Caco-2 (cell line): Measurements from ENCODE around the gene DLG1. TPM values are rescaled to one million over a fixed set of nuclear protein-coding genes. Genes with fewer than 3 reads are reported as not detected.

Experiments used
- BruUV-seq: library from RNA; stranded (reverse); fragments of 400-500 nt; replicated peaks from 2 replicates; lab custom pipeline; 2021; lab: Mats Ljungman, UMichigan
- CTCF ChIA-PET: fragments of 300-600 bp; sonication (Branson Sonifier 250); formaldehyde crosslinking; loops from one replicate; lab custom pipeline; 2022; ENCODE audit warnings: antibody characterized with exemption; lab: Charles Lee
- POLR2A ChIA-PET: fragments of 300-600 bp; sonication (Branson Sonifier 250); formaldehyde crosslinking; loops from one replicate; lab custom pipeline; 2022; ENCODE audit warnings: antibody characterized with exemption; lab: Charles Lee
- DNase-seq, 2 experiments: peaks; one replicate each; pipeline versions ENCODE4 v3.0.0 to v3.0.0-alpha.2; 2020 to 2022
- H3K27me3 ChIP-seq: replicated peaks from 2 replicates; pipeline ENCODE4 v1.6.0; 2011; ENCODE audit warnings: low read length; ENCODE audit not compliant: control insufficient read depth, insufficient read depth
- H3K36me3 ChIP-seq: 2 replicates; pipeline ENCODE4 v1.5.1; 2011; ENCODE audit warnings: low read length; ENCODE audit not compliant: control insufficient read depth, insufficient read depth
- H3K4me1 ChIP-seq: fragments of 250-450 bp; sonication (Bioruptor Pico); 2 replicates; pipeline ENCODE4 v1.5.1; 2020; ENCODE audit warnings: mild to moderate bottlenecking
- H3K4me3 ChIP-seq: 2 replicates; pipeline ENCODE4 v1.5.1; 2011; ENCODE audit warnings: low read depth, mild to moderate bottlenecking, control low read depth, low read length
- H3K9me3 ChIP-seq: fragments of 250-450 bp; sonication (Bioruptor Pico); 2 replicates; pipeline ENCODE4 v1.5.1; 2020; ENCODE audit warnings: mild to moderate bottlenecking, moderate library complexity
- H3K27ac Mint-ChIP-seq: one replicate; pipeline ENCODE4 v1.8.0; 2022; ENCODE audit warnings: mixed read lengths; ENCODE audit not compliant: unreplicated experiment
- H3K27me3 Mint-ChIP-seq: one replicate; pipeline ENCODE4 v1.8.0; 2022; ENCODE audit warnings: mixed read lengths; ENCODE audit not compliant: insufficient read depth, unreplicated experiment
- H3K36me3 Mint-ChIP-seq: one replicate; pipeline ENCODE4 v1.8.0; 2022; ENCODE audit warnings: mild to moderate bottlenecking, mixed read lengths; ENCODE audit not compliant: insufficient read depth, unreplicated experiment
- H3K4me1 Mint-ChIP-seq: one replicate; pipeline ENCODE4 v1.8.0; 2022; ENCODE audit warnings: low read depth, mixed read lengths; ENCODE audit not compliant: unreplicated experiment
- H3K4me3 Mint-ChIP-seq: one replicate; pipeline ENCODE4 v1.8.0; 2022; ENCODE audit warnings: mild to moderate bottlenecking, moderate library complexity, mixed read lengths; ENCODE audit not compliant: unreplicated experiment
- H3K9me3 Mint-ChIP-seq: one replicate; pipeline ENCODE4 v1.8.0; 2022; ENCODE audit warnings: mixed read lengths; ENCODE audit not compliant: unreplicated experiment
- intact Hi-C: fragments of 100-400 bp; cut with micrococcal nuclease; formaldehyde crosslinking; loops from one replicate; pipeline ENCODE4 v1.10.0; 2022; ENCODE audit not compliant: unreplicated experiment
- total RNA-seq: library from RNA; stranded (reverse); gene quantifications from 2 replicates; pipeline ENCODE4 v1.2.3, GENCODE V29; 2022
- TF ChIP-seq, protein P1 (sequence below), 2 experiments: fragments of 200-600 bp in 1 of 2; IDR thresholded peaks; 1 replicate in 1 of 2; 2 replicates in 1 of 2; pipeline versions ENCODE4 v1.5.1 to v1.8.0; 2011 to 2022; ENCODE audit warnings: antibody characterized with exemption in 1 of 2, control low read depth in 1 of 2, inconsistent platforms in 1 of 2, low read depth in 1 of 2, low read length in 1 of 2, mild to moderate bottlenecking in 1 of 2, moderate library complexity in 1 of 2; ENCODE audit not compliant: insufficient read depth in 1 of 2, severe bottlenecking in 1 of 2, unreplicated experiment in 1 of 2

Gene DLG1
- total RNA-seq, 1 experiment from 2014 or later, result 167 TPM

DNA sequence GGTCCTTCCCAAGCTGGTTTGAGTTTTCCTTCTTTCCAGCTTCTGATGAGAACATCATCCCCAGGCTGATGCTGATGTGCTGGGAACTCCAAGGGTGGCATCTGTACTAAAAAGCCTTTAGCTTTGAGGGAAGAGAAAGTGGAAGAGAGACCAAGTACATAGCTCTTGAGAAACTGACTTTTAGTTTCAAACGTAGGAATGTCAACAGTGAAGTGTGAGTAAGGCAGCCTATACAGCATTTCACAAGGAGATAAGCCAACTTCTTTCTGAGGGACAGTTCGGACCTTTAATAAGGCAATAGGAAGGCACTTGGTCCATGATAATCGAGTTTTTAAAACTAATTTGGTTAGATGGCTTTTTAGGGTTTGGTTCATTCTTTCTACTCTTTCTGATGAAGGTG, 53.7 kb downstream of the DLG1 start:
- Mint-ChIP-seq H3K4me1 (peaks cover 10% of the 10 kb centered on the region), H3K9me3 (peaks cover 46% of the 10 kb centered on the region), H3K36me3 (peaks cover 96% of the 10 kb centered on the region), H3K4me3 (no peak overlapping the region), H3K27me3 (no peaks in the 10 kb centered on the region), H3K27ac (no peak overlapping the region)
- H3K4me1 ChIP-seq, result no peaks in the 10 kb centered on the region
- ChIA-PET CTCF (no interaction called here), POLR2A (no interaction called here)
- no peak for DNase-seq
- TF ChIP-seq, protein P1, sequence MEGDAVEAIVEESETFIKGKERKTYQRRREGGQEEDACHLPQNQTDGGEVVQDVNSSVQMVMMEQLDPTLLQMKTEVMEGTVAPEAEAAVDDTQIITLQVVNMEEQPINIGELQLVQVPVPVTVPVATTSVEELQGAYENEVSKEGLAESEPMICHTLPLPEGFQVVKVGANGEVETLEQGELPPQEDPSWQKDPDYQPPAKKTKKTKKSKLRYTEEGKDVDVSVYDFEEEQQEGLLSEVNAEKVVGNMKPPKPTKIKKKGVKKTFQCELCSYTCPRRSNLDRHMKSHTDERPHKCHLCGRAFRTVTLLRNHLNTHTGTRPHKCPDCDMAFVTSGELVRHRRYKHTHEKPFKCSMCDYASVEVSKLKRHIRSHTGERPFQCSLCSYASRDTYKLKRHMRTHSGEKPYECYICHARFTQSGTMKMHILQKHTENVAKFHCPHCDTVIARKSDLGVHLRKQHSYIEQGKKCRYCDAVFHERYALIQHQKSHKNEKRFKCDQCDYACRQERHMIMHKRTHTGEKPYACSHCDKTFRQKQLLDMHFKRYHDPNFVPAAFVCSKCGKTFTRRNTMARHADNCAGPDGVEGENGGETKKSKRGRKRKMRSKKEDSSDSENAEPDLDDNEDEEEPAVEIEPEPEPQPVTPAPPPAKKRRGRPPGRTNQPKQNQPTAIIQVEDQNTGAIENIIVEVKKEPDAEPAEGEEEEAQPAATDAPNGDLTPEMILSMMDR (IDR thresholded peaks at IDR 0.05; ENCODE audit: insufficient read depth in 1 of 2, low read depth in 1 of 2, low read length in 1 of 2, severe bottlenecking in 1 of 2, unreplicated experiment in 1 of 2), result no peak
- no TSS peak for BruUV-seq
- intact Hi-C loops, result no loop called here
- H3K36me3 ChIP-seq, result peaks cover 3% of the 10 kb centered on the region
- H3K4me3 ChIP-seq, result no peak overlapping the region
- H3K9me3 ChIP-seq, result peaks cover 37% of the 10 kb centered on the region
- H3K27me3 ChIP-seq, result no peaks in the 10 kb centered on the region

DNA sequence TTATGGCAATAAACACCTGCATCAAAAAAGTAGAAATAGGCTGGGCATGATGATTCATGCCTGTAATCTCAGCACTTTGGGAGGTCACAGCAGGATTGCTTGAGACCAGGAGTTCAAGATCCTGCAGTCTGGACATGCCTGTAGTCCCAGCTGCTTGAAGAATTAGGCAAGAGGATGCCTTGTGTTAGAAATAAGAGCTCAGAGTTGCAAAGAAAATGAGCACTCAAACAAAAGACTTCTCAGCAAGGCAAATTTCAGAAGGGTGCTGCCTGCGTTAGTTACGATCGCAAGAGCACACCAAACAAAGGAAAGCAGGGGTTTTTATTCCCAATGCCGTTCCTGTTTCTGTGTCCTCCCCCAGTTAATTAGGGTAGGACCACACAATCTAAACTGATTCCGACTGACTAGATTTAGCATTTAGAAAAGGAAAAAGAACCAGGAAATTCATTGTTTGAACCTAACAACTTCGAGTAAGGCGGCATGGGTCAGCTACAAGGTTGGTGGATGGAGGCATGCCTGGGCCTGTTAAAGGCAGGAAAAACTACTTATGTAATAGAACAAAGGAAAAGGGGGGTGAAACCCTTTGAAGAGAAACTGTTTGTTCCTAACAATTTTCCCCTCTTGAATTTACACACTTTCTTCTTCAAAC, 55.5 kb downstream of the DLG1 start:
- no TSS peak for BruUV-seq
- peaks cover 80% of the 10 kb centered on the region for H3K36me3 Mint-ChIP-seq
- peaks cover 3% of the 10 kb centered on the region for H3K36me3 ChIP-seq
- no peak for DNase-seq
- ChIA-PET POLR2A (no interaction called here), CTCF (no interaction called here)
- intact Hi-C loops, result no loop called here
- no peaks in the 10 kb centered on the region for H3K4me1 ChIP-seq
- H3K4me1 Mint-ChIP-seq, result peaks cover 19% of the 10 kb centered on the region
- H3K27ac Mint-ChIP-seq, result no peak overlapping the region
- no peaks in the 10 kb centered on the region for H3K27me3 ChIP-seq
- peaks cover 59% of the 10 kb centered on the region for H3K9me3 Mint-ChIP-seq
- H3K9me3 ChIP-seq, result peaks cover 23% of the 10 kb centered on the region
- TF ChIP-seq, protein P1 (IDR thresholded peaks at IDR 0.05; ENCODE audit: insufficient read depth in 1 of 2, low read depth in 1 of 2, low read length in 1 of 2, severe bottlenecking in 1 of 2, unreplicated experiment in 1 of 2), result no peak
- H3K4me3 Mint-ChIP-seq, result no peak overlapping the region
- no peak overlapping the region for H3K4me3 ChIP-seq
- no peaks in the 10 kb centered on the region for H3K27me3 Mint-ChIP-seq

DNA sequence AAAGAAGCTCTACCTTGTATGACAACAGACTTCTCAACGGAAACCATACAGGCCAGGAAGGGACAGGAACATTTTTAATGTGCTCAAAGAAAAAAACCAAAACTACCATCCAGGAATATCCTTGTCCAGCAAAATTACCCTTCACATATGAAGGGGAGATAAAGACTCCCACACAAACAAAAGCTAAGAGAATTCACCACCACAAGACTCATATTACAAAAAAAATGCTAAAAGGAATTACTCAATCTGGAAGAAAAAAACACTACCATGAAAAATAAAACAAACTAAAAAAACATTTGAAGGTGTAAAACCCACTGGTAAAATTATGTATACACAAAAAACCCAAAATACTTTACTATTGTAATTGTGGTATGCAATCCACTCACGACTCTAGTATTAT, 57.2 kb downstream of the DLG1 start:
- no peak overlapping the region for H3K27ac Mint-ChIP-seq
- H3K4me1 Mint-ChIP-seq, result peaks cover 25% of the 10 kb centered on the region
- H3K4me3 Mint-ChIP-seq, result no peak overlapping the region
- no peak overlapping the region for H3K4me3 ChIP-seq
- peaks cover 8% of the 10 kb centered on the region; the same call in 1 of the 2 replicates for H3K4me1 ChIP-seq
- TF ChIP-seq, protein P1 (IDR thresholded peaks at IDR 0.05; ENCODE audit: insufficient read depth in 1 of 2, low read depth in 1 of 2, low read length in 1 of 2, severe bottlenecking in 1 of 2, unreplicated experiment in 1 of 2), result no peak
- H3K36me3 ChIP-seq, result peaks cover 3% of the 10 kb centered on the region
- BruUV-seq, result no TSS peak
- ChIA-PET CTCF (no interaction called here), POLR2A (no interaction called here)
- intact Hi-C loops, result no loop called here
- H3K36me3 Mint-ChIP-seq, result peaks cover 77% of the 10 kb centered on the region
- no peaks in the 10 kb centered on the region for H3K27me3 ChIP-seq
- no peaks in the 10 kb centered on the region for H3K27me3 Mint-ChIP-seq
- DNase-seq, result no peak
- H3K9me3 Mint-ChIP-seq, result peaks cover 50% of the 10 kb centered on the region
- H3K9me3 ChIP-seq, result peaks cover 21% of the 10 kb centered on the region
